ENCODE results near the gene GPR85.

The GPR85 gene, protein sequence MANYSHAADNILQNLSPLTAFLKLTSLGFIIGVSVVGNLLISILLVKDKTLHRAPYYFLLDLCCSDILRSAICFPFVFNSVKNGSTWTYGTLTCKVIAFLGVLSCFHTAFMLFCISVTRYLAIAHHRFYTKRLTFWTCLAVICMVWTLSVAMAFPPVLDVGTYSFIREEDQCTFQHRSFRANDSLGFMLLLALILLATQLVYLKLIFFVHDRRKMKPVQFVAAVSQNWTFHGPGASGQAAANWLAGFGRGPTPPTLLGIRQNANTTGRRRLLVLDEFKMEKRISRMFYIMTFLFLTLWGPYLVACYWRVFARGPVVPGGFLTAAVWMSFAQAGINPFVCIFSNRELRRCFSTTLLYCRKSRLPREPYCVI

DNA sequence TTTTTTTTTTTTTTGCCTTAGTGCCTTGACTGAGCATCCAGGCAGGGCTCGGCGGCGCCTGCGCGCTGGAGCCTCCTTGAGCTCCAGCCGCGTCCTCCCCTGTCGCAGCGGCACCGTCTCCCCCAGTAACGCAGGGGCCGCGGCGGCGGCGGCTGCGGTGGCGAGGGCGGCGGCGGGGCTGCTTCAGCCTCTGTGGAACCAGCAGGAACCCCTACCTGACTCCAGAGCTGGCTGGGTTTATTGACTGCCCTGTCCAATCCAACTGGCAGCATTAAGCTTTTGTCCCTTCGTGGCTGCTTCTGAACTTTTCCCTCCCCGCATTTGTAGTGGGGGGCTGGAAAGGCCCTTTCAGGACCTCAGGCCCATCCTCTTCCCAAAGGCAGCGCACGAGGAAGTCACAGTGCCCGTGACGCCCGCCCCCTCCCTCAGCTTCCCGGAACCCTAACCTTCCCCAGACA lies at the start of gene GPR85:
TSS of gene GPR85 (minus strand) at position 397 of the 458 bp plus-strand sequence. CDS start 2,106 bp downstream, outside the sequence.
- TF ChIP-seq CEBPB (IDR thresholded peaks at IDR 0.05) (no peak), RAD21 (IDR thresholded peaks at IDR 0.05; ENCODE audit: low read depth) (no peak), EGR1 (IDR thresholded peaks at IDR 0.05) (no peak), EP300 (IDR thresholded peaks at IDR 0.05; ENCODE audit: borderline replicate concordance) (no peak), TAF1 (IDR thresholded peaks at IDR 0.05; ENCODE audit: low read depth) (no peak)
- TF ChIP-seq, protein P1, sequence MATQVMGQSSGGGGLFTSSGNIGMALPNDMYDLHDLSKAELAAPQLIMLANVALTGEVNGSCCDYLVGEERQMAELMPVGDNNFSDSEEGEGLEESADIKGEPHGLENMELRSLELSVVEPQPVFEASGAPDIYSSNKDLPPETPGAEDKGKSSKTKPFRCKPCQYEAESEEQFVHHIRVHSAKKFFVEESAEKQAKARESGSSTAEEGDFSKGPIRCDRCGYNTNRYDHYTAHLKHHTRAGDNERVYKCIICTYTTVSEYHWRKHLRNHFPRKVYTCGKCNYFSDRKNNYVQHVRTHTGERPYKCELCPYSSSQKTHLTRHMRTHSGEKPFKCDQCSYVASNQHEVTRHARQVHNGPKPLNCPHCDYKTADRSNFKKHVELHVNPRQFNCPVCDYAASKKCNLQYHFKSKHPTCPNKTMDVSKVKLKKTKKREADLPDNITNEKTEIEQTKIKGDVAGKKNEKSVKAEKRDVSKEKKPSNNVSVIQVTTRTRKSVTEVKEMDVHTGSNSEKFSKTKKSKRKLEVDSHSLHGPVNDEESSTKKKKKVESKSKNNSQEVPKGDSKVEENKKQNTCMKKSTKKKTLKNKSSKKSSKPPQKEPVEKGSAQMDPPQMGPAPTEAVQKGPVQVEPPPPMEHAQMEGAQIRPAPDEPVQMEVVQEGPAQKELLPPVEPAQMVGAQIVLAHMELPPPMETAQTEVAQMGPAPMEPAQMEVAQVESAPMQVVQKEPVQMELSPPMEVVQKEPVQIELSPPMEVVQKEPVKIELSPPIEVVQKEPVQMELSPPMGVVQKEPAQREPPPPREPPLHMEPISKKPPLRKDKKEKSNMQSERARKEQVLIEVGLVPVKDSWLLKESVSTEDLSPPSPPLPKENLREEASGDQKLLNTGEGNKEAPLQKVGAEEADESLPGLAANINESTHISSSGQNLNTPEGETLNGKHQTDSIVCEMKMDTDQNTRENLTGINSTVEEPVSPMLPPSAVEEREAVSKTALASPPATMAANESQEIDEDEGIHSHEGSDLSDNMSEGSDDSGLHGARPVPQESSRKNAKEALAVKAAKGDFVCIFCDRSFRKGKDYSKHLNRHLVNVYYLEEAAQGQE (IDR thresholded peaks at IDR 0.05; ENCODE audit: low read depth): no peak

DNA sequence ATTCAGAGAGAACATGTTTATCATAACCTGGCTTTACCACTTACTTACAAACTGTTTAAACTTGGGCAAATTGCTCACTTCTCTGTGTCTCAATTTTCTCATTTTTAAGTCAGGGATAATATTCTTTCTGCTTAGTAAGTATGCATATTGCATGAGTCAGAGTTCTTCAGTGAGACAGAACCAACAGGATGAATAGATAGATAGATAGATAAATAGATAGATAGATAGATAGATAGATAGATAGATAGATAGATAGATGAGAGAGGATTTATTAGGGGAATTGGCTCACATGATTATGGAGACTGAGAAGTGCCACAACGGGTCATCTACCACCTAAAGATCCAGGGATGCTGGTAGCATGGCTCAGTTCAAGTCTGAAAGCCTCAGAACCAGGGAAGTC lies 47.4 kb upstream of the GPR85 start:
- TF ChIP-seq, protein P2, sequence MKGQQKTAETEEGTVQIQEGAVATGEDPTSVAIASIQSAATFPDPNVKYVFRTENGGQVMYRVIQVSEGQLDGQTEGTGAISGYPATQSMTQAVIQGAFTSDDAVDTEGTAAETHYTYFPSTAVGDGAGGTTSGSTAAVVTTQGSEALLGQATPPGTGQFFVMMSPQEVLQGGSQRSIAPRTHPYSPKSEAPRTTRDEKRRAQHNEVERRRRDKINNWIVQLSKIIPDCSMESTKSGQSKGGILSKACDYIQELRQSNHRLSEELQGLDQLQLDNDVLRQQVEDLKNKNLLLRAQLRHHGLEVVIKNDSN (IDR thresholded peaks at IDR 0.05): no peak
- TF ChIP-seq TEAD4 (IDR thresholded peaks at IDR 0.05): no peak
- TF ChIP-seq, protein P3, sequence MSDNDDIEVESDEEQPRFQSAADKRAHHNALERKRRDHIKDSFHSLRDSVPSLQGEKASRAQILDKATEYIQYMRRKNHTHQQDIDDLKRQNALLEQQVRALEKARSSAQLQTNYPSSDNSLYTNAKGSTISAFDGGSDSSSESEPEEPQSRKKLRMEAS (IDR thresholded peaks at IDR 0.05): no peak
- TF ChIP-seq NFIC (IDR thresholded peaks at IDR 0.05): no peak
- TF ChIP-seq ZBTB7A (IDR thresholded peaks at IDR 0.05; ENCODE audit: low read depth): no peak
- no peak for TF ChIP-seq TCF12 (IDR thresholded peaks at IDR 0.05; ENCODE audit: low read depth)
- TF ChIP-seq EP300 (IDR thresholded peaks at IDR 0.05; ENCODE audit: borderline replicate concordance): no peak
- TF ChIP-seq CREB1 (IDR thresholded peaks at IDR 0.05; ENCODE audit: low read depth): no peak
- no peak for TF ChIP-seq EGR1 (IDR thresholded peaks at IDR 0.05)
- TF ChIP-seq, protein P1 (IDR thresholded peaks at IDR 0.05; ENCODE audit: low read depth): no peak
- no peak for TF ChIP-seq YY1 (IDR thresholded peaks at IDR 0.05; ENCODE audit: low read depth)
- no peak for TF ChIP-seq CEBPB (IDR thresholded peaks at IDR 0.05)
- TF ChIP-seq RAD21 (IDR thresholded peaks at IDR 0.05; ENCODE audit: low read depth): no peak
- TF ChIP-seq TAF1 (IDR thresholded peaks at IDR 0.05; ENCODE audit: low read depth): no peak
- no peak for TF ChIP-seq FOXM1 (IDR thresholded peaks at IDR 0.05; ENCODE audit: borderline replicate concordance, low read depth)

DNA sequence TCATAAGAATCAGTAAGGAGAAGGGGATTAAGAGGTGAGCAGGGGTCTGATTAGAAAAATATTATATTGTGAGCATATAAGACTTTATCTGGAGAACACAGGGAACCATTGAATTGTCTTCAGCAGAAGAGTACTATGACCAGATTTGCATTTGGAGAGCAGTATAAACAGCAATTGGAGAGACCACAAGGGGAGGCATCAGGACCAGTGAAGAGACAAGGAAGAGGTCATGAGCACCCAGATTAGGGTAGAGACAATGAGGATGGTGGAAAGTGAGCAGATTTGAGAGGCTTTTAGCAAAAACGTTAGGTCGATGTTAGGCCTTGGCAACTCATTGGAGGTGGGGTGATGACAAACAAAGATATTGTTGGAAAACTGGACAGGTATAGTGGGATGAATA lies 44.7 kb upstream of the GPR85 start:
- TF ChIP-seq ZBTB7A (IDR thresholded peaks at IDR 0.05; ENCODE audit: low read depth): no peak
- no peak for TF ChIP-seq RAD21 (IDR thresholded peaks at IDR 0.05; ENCODE audit: low read depth)
- TF ChIP-seq EGR1 (IDR thresholded peaks at IDR 0.05): no peak

DNA sequence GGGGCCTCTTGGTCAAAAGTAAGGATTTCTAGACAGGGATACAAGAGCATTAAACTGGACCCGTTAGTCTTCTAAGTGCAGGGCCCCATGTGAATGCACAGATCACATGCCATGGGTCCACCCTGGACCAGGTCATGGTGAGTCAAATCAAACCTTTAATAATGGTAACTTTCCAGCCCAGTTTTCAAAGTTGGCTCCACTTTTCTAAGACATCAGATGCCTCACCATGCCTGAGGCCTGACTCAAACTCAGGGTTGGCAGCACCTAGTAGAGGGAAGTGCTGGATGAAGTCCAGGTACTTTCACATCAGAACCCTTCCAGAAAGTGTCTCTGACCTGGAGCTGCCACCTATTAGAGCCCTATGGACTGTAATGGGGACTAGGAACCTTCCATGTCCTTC lies 41.4 kb upstream of the GPR85 start:
- TF ChIP-seq RAD21 (IDR thresholded peaks at IDR 0.05; ENCODE audit: low read depth): no peak
- TF ChIP-seq TCF12 (IDR thresholded peaks at IDR 0.05; ENCODE audit: low read depth): no peak
- no peak for TF ChIP-seq CREB1 (IDR thresholded peaks at IDR 0.05; ENCODE audit: low read depth)
- TF ChIP-seq YY1 (IDR thresholded peaks at IDR 0.05; ENCODE audit: low read depth): no peak
- TF ChIP-seq, protein P3 (IDR thresholded peaks at IDR 0.05): no peak
- TF ChIP-seq TEAD4 (IDR thresholded peaks at IDR 0.05): no peak
- no peak for TF ChIP-seq EGR1 (IDR thresholded peaks at IDR 0.05)
- no peak for TF ChIP-seq EP300 (IDR thresholded peaks at IDR 0.05; ENCODE audit: borderline replicate concordance)
- no peak for TF ChIP-seq CEBPB (IDR thresholded peaks at IDR 0.05)

DNA sequence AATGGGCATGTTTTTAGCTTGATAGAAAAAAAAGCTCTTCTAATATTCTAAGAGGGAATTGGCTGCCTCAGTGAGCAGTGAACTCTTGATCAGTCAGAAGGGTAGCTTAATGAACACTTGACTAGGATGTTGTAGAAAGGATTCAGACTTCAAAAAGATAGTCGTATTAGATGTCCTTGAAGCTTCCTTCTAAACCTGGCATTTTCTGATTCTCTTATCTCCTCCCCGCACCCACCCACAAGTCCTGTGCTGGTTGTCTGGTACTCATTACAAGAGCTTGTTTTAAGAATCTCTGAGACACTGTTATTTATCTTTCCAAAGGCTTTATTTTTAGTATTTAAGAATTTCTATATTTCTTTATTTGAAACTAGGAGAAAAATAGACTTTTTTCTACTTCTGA lies 39.1 kb upstream of the GPR85 start:
- TF ChIP-seq, protein P2 (IDR thresholded peaks at IDR 0.05): no peak
- TF ChIP-seq EP300 (IDR thresholded peaks at IDR 0.05; ENCODE audit: borderline replicate concordance) (no peak), TEAD4 (IDR thresholded peaks at IDR 0.05) (no peak), YY1 (IDR thresholded peaks at IDR 0.05; ENCODE audit: low read depth) (no peak), TCF12 (IDR thresholded peaks at IDR 0.05; ENCODE audit: low read depth) (no peak), RAD21 (IDR thresholded peaks at IDR 0.05; ENCODE audit: low read depth) (no peak), TAF1 (IDR thresholded peaks at IDR 0.05; ENCODE audit: low read depth) (no peak), NFIC (IDR thresholded peaks at IDR 0.05) (no peak), ZBTB7A (IDR thresholded peaks at IDR 0.05; ENCODE audit: low read depth) (no peak), CREB1 (IDR thresholded peaks at IDR 0.05; ENCODE audit: low read depth) (no peak), EGR1 (IDR thresholded peaks at IDR 0.05) (no peak), FOXM1 (IDR thresholded peaks at IDR 0.05; ENCODE audit: borderline replicate concordance, low read depth) (no peak), CEBPB (IDR thresholded peaks at IDR 0.05) (no peak)
- TF ChIP-seq, protein P3 (IDR thresholded peaks at IDR 0.05): no peak
- TF ChIP-seq, protein P1 (IDR thresholded peaks at IDR 0.05; ENCODE audit: low read depth): no peak

Data from Ishikawa (cell line).